H1 (cell line): ENCODE measurements around the gene MACROD1. TPM values are rescaled to one million over a fixed set of nuclear protein-coding genes. Genes with fewer than 3 reads are reported as not detected.
A peak's percentile ranks its signal among the peaks of the same experiment; 100 is the strongest.

Experiments used
- CTCF ChIA-PET: fragments of 300-600 bp; sonication (Branson Sonifier 250); formaldehyde crosslinking; loops from one replicate; lab custom pipeline; 2021; ENCODE audit not compliant: partially characterized antibody; lab: Charles Lee
- POLR2A ChIA-PET: fragments of 300-600 bp; sonication (Branson Sonifier 250); formaldehyde crosslinking; loops from one replicate; lab custom pipeline; 2021; ENCODE audit warnings: inconsistent platforms; ENCODE audit not compliant: partially characterized antibody; lab: Charles Lee
- DNase-seq, 2 experiments: peaks; one replicate each; pipeline versions ENCODE4 v3.0.0 to v3.0.0-alpha.2; 2010 to 2022; ENCODE audit warnings: low spot score in 2 of 2, low read depth in 1 of 2, mixed read lengths in 1 of 2
- FAIRE-seq: peaks from 2 replicates; lab custom pipeline; 2011; peaks lifted over from hg19 to GRCh38; lab: Jason Lieb, UNC
- H2AFZ ChIP-seq: 2 replicates; pipeline ENCODE4 v1.8.1; 2012; ENCODE audit warnings: low read length, inconsistent platforms
- H2AK5ac ChIP-seq: 2 replicates; pipeline ENCODE4 v1.6.1; 2013; ENCODE audit warnings: low read depth, low read length
- H2BK120ac ChIP-seq: replicated peaks from 2 replicates; pipeline ENCODE3; 2013; ENCODE audit warnings: low read depth, low read length, inconsistent platforms
- H2BK12ac ChIP-seq: 2 replicates; pipeline ENCODE4 v1.6.1; 2013; ENCODE audit warnings: low read depth, low read length
- H2BK15ac ChIP-seq: 2 replicates; pipeline ENCODE4 v1.6.1; 2013; ENCODE audit warnings: low read length
- H2BK20ac ChIP-seq: 2 replicates; pipeline ENCODE4 v1.6.1; 2013; ENCODE audit warnings: low read length
- H2BK5ac ChIP-seq: 2 replicates; pipeline ENCODE4 v1.6.1; 2013; ENCODE audit warnings: low read depth, low read length
- H3K14ac ChIP-seq: 2 replicates; pipeline ENCODE4 v1.6.1; 2013; ENCODE audit warnings: inconsistent platforms; ENCODE audit not compliant: insufficient read length
- H3K18ac ChIP-seq: 2 replicates; pipeline ENCODE4 v1.6.1; 2013; ENCODE audit warnings: low read length; ENCODE audit errors: extremely low read depth
- H3K23ac ChIP-seq: 2 replicates; pipeline ENCODE4 v1.6.1; 2013; ENCODE audit warnings: inconsistent platforms; ENCODE audit not compliant: insufficient read length
- H3K23me2 ChIP-seq: 2 replicates; pipeline ENCODE4 v1.6.1; 2013; ENCODE audit warnings: low read depth, low read length
- H3K27ac ChIP-seq: 2 replicates; pipeline ENCODE4 v1.6.1; 2011; ENCODE audit warnings: low read depth, low read length, inconsistent platforms
- H3K27me3 ChIP-seq, 4 experiments: replicated peaks in 1 of 4; 1 replicate in 1 of 4; 2 replicates in 3 of 4; pipeline versions ENCODE4 v1.6.1 to v1.8.1; 2011 to 2013; ENCODE audit warnings: low read length in 3 of 4, mild to moderate bottlenecking in 3 of 4, inconsistent platforms in 2 of 4, mixed read lengths in 2 of 4, moderate library complexity in 1 of 4; ENCODE audit not compliant: control insufficient read depth in 3 of 4, insufficient read depth in 3 of 4; ENCODE audit errors: extremely low read depth in 1 of 4
- H3K36me3 ChIP-seq, 4 experiments: 2 replicates each; pipeline versions ENCODE4 v1.6.1 to v1.8.1; 2011 to 2013; ENCODE audit warnings: mild to moderate bottlenecking in 4 of 4, low read length in 3 of 4, moderate library complexity in 2 of 4, control low read depth in 1 of 4, inconsistent platforms in 1 of 4; ENCODE audit not compliant: insufficient read depth in 4 of 4, control insufficient read depth in 2 of 4
- H3K4ac ChIP-seq: replicated peaks from 2 replicates; pipeline ENCODE3; 2013; ENCODE audit warnings: low read length, low read depth, mixed read lengths, inconsistent platforms; ENCODE audit not compliant: insufficient read length
- H3K4me1 ChIP-seq, 4 experiments: replicated peaks in 1 of 4; 1 replicate in 1 of 4; 2 replicates in 3 of 4; pipeline versions ENCODE4 v1.6.1 to v1.8.1; 2011 to 2013; ENCODE audit warnings: low read length in 3 of 4, inconsistent platforms in 2 of 4, mixed read lengths in 1 of 4; ENCODE audit not compliant: insufficient read depth in 4 of 4, control insufficient read depth in 3 of 4
- H3K4me2 ChIP-seq, 2 experiments: 2 replicates each; pipeline versions ENCODE4 v1.6.1 to v1.8.1; 2011 to 2013; ENCODE audit warnings: low read depth in 2 of 2, low read length in 2 of 2, control low read depth in 1 of 2, inconsistent platforms in 1 of 2, mild to moderate bottlenecking in 1 of 2; ENCODE audit not compliant: insufficient read depth in 1 of 2
- H3K4me3 ChIP-seq, 4 experiments: fragments of 200-600, 300-600 bp in 1 of 4; sonication (generic), shearing (Covaris generic), sonication (Bioruptor Twin) in 1 of 4; 2 replicates each; pipeline versions ENCODE4 v1.5.1 to v1.8.1; 2011 to 2016; ENCODE audit warnings: low read length in 4 of 4, low read depth in 3 of 4, control low read depth in 2 of 4, inconsistent platforms in 2 of 4, mild to moderate bottlenecking in 2 of 4, mixed read lengths in 1 of 4, moderate library complexity in 1 of 4; ENCODE audit not compliant: insufficient read depth in 2 of 4; ENCODE audit errors: extremely low read depth in 1 of 4
- H3K56ac ChIP-seq: replicated peaks from 2 replicates; pipeline ENCODE3; 2013; ENCODE audit warnings: low read depth, mild to moderate bottlenecking, mixed read lengths, low read length, inconsistent platforms; ENCODE audit not compliant: insufficient read length
- H3K79me1 ChIP-seq: 2 replicates; pipeline ENCODE4 v1.6.1; 2013; ENCODE audit warnings: low read depth, low read length, control low read depth
- H3K79me2 ChIP-seq, 2 experiments: 2 replicates each; pipeline versions ENCODE4 v1.6.1 to v1.8.1; 2012 to 2013; ENCODE audit warnings: low read length in 2 of 2, mild to moderate bottlenecking in 2 of 2, inconsistent platforms in 1 of 2; ENCODE audit not compliant: insufficient read depth in 2 of 2, control insufficient read depth in 1 of 2
- H3K9ac ChIP-seq, 4 experiments: replicated peaks in 1 of 4; 1 replicate in 1 of 4; 2 replicates in 3 of 4; pipeline versions ENCODE4 v1.6.1 to v1.8.1; 2011 to 2013; ENCODE audit warnings: low read depth in 3 of 4, low read length in 3 of 4, control low read depth in 2 of 4, mild to moderate bottlenecking in 2 of 4, moderate library complexity in 2 of 4, inconsistent platforms in 1 of 4; ENCODE audit errors: extremely low read depth in 1 of 4
- H3K9me3 ChIP-seq, 2 experiments: 2 replicates each; pipeline versions ENCODE4 v1.6.1 to v1.8.1; 2012 to 2013; ENCODE audit warnings: mild to moderate bottlenecking in 2 of 2, moderate library complexity in 2 of 2, control low read depth in 1 of 2, inconsistent platforms in 1 of 2, low read depth in 1 of 2, low read length in 1 of 2, mixed read lengths in 1 of 2; ENCODE audit not compliant: insufficient read depth in 2 of 2
- H4K20me1 ChIP-seq, 2 experiments: replicated peaks in 1 of 2; 2 replicates each; pipeline versions ENCODE3 to v1.8.1; 2011 to 2013; ENCODE audit warnings: inconsistent platforms in 2 of 2, low read length in 2 of 2, mild to moderate bottlenecking in 1 of 2; ENCODE audit not compliant: insufficient read depth in 2 of 2, control insufficient read depth in 1 of 2
- H4K5ac ChIP-seq: 2 replicates; pipeline ENCODE4 v1.6.1; 2013; ENCODE audit warnings: low read length, low read depth, mixed read lengths, inconsistent platforms; ENCODE audit not compliant: insufficient read length
- H4K8ac ChIP-seq: 2 replicates; pipeline ENCODE4 v1.8.0; 2013; ENCODE audit warnings: mild to moderate bottlenecking, moderate library complexity, low read length, inconsistent platforms; ENCODE audit not compliant: insufficient read depth; ENCODE audit errors: extremely low read depth
- H4K91ac ChIP-seq: replicated peaks from 2 replicates; pipeline ENCODE3; 2013; ENCODE audit warnings: low read length, mixed read lengths, inconsistent platforms; ENCODE audit not compliant: insufficient read length
- ATF2 ChIP-seq: IDR thresholded peaks from 2 replicates; pipeline ENCODE4 v1.6.1; 2012; ENCODE audit warnings: low read length, inconsistent platforms
- CBX5 ChIP-seq: fragments of 300-800, 300-1000 bp; sonication (generic); IDR thresholded peaks from 2 replicates; pipeline ENCODE4 v1.7.1; 2016; ENCODE audit warnings: antibody characterized with exemption, low read length, low read depth
- CREB1 ChIP-seq: IDR thresholded peaks from 2 replicates; pipeline ENCODE4 v1.6.1; 2012; ENCODE audit warnings: inconsistent platforms
- CTBP2 ChIP-seq: IDR thresholded peaks from 2 replicates; pipeline ENCODE4 v1.7.0; 2011; ENCODE audit warnings: borderline replicate concordance, mild to moderate bottlenecking, moderate library complexity, mixed read lengths, low read length; ENCODE audit not compliant: insufficient read depth, insufficient read length
- EP300 ChIP-seq, 2 experiments: IDR thresholded peaks; 1 replicate in 1 of 2; 2 replicates in 1 of 2; pipeline ENCODE4 v1.6.1; 2011 to 2012; ENCODE audit warnings: low read depth in 2 of 2, low read length in 2 of 2, mild to moderate bottlenecking in 2 of 2, borderline replicate concordance in 1 of 2, inconsistent platforms in 1 of 2, moderate library complexity in 1 of 2
- GTF2F1 ChIP-seq: IDR thresholded peaks from 2 replicates; pipeline ENCODE4 v1.6.1; 2012; ENCODE audit warnings: low read depth, low read length, improper control_type of control experiment, borderline replicate concordance
- PHF8 ChIP-seq: fragments of 200-600 bp; sonication (generic); conservative IDR thresholded peaks from 2 replicates; pipeline ENCODE4 v1.7.1; 2012; ENCODE audit warnings: low read depth, mild to moderate bottlenecking, inconsistent platforms, low read length, moderate library complexity
- SIN3A ChIP-seq, 2 experiments: IDR thresholded peaks in 1 of 2; conservative IDR thresholded peaks in 1 of 2; 2 replicates each; pipeline ENCODE4 v1.6.1; 2011 to 2012; ENCODE audit warnings: low read length in 2 of 2, improper control_type of control experiment in 1 of 2, low read depth in 1 of 2, mild to moderate bottlenecking in 1 of 2
- SIRT6 ChIP-seq: IDR thresholded peaks from one replicate; pipeline ENCODE4 v1.7.1; 2012; ENCODE audit warnings: low read length, inconsistent platforms
- SUZ12 ChIP-seq: fragments of 200-600 bp; sonication (generic); IDR thresholded peaks from 2 replicates; pipeline ENCODE4 v1.6.1; 2012; ENCODE audit warnings: mild to moderate bottlenecking, inconsistent platforms, low read length, moderate library complexity, mixed read lengths
- WGBS, 2 experiments: shearing (Covaris generic) in 1 of 2; methylation state at CpG; one replicate each; pipeline versions ENCODE4 v1.1.6 to v1.1.7; 2013 to 2015; ENCODE audit warnings: low lambda C conversion rate in 2 of 2, mixed read lengths in 2 of 2, inconsistent platforms in 1 of 2, low coverage in 1 of 2, missing lambda C conversion rate in 1 of 2; ENCODE audit not compliant: insufficient replicate concordance in 2 of 2, insufficient coverage in 1 of 2, insufficient read length in 1 of 2; ENCODE audit errors: extremely low coverage in 1 of 2, missing lambda C conversion rate in 1 of 2; 5-methylcytosine and 5-hydroxymethylcytosine counted together
- polyA plus RNA-seq, 7 experiments: library from polyadenylated mRNA; depleted of rRNA in 3 of 7; stranded (reverse) in 5 of 7; unstranded in 2 of 7; fragments of >200 nt in 5 of 7; fragments of 200-250 nt in 2 of 7; gene quantifications; 1 replicate in 5 of 7; 2 replicates in 1 of 7; 4 replicates in 1 of 7; pipeline versions ENCODE4 v1.2.1 to v1.2.3, GENCODE V29; 2011 to 2013; ENCODE audit warnings: missing spikeins in 2 of 7, mixed read lengths in 2 of 7
- total RNA-seq: library from RNA; stranded (reverse); fragmentation: NEBNext Ultra II Directional; extraction: Animal tissue kit (Norgen Biotek cat#: 25700); gene quantifications from 2 replicates; pipeline ENCODE4 v1.2.1, GENCODE V29; 2021

The MACROD1 gene
- total and polyA plus RNA-seq, 2 of the 8 experiments (the other 6 are each of a cell fraction or from before 2014, with no cell fraction given): 19.5 to 34.1 TPM

DNA sequence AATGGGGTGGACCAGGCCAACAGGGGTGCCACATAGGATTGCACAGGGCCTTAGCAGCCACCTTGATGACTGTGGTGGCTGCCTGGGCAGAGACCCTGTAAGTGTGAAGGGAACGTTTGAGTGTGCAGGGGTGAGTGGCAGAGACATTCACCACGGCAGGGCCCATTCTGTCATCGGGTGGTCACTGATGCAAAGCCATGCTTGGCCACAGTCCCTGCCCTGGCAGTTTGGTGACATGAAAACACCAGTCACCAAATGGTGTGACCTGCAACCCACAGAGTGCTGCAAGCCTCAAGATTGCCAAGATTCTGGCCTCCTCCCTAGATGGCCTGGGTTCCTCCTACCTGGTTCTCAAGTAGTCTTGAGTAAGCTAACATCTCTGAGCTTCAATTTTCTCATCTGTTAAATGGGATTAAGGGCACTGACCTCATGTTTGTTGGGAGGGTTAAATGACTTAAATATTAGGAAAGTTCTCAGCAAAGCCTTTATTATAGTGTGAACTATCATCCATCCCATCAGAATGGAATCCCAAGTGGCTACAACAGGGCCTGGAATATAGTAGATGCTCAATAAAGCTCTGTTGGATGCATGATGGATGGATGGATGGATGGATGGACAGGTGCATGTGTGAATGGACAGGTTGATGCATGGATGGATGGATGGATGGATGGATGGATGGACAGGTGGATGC is 53.0 kb downstream of the MACROD1 start:
- no peak overlapping the region for H3K27ac ChIP-seq
- H3K23me2 ChIP-seq: peaks cover 15% of the 10 kb centered on the region; the same call in 1 of the 2 replicates
- H2BK120ac ChIP-seq: no peak overlapping the region
- H3K23ac ChIP-seq: no peak overlapping the region
- H2AFZ ChIP-seq: no peak overlapping the region
- H4K91ac ChIP-seq: no peak overlapping the region
- H3K18ac ChIP-seq: no peak overlapping the region
- no peaks in the 10 kb centered on the region; a peak in 1 of 8 replicates for H3K36me3 ChIP-seq
- no peak overlapping the region for H3K56ac ChIP-seq
- ChIA-PET CTCF (no interaction called here), POLR2A (interaction anchor here (0.7 kb wide), 1 partner anchor 16 kb away, joined by 3 read pairs; no protein-coding TSS in a partner anchor)
- no peaks in the 10 kb centered on the region for H3K9me3 ChIP-seq
- no peak overlapping the region for H3K14ac ChIP-seq
- no peak overlapping the region for H2BK12ac ChIP-seq
- H3K4me1 ChIP-seq: peaks cover 0 to 3% (median 0%) of the 10 kb centered on the region in 4 experiments; a peak in 2 of 7 replicates
- peak overlapping the region; percentile 38; the same call in 1 of the 2 replicates for H4K8ac ChIP-seq
- WGBS, 2 experiments: 55% methylated on average over 3 of the region's 3 CpGs; no CpG with 5 or more reads in 1 of the 2 experiments
- H3K4ac ChIP-seq: no peak overlapping the region
- H3K4me3 ChIP-seq: no peak overlapping the region
- DNase-seq: no peak
- no peak overlapping the region for H2BK15ac ChIP-seq
- no peak overlapping the region for H2BK5ac ChIP-seq
- H3K9ac ChIP-seq: no peak overlapping the region
- no peak overlapping the region for H2BK20ac ChIP-seq
- no peak overlapping the region for H3K4me2 ChIP-seq
- no peak overlapping the region; the same call in 1 of the 2 replicates for H2AK5ac ChIP-seq
- no peaks in the 10 kb centered on the region for H3K79me1 ChIP-seq
- H3K79me2 ChIP-seq: no peaks in the 10 kb centered on the region
- FAIRE-seq: no peak
- H3K27me3 ChIP-seq: peaks cover 0 to 29% (median 24%) of the 10 kb centered on the region in 4 experiments; a peak in 6 of 7 replicates
- peaks cover 1 to 29% of the 10 kb centered on the region in 2 experiments for H4K20me1 ChIP-seq
- H4K5ac ChIP-seq: no peak overlapping the region
- TF ChIP-seq SUZ12 (no peak), SIN3A (conservative IDR thresholded peaks at IDR 0.05 in 1 of 2, IDR thresholded peaks at IDR 0.05 in 1 of 2; ENCODE audit: low read depth in 1 of 2, low read length in 2 of 2) (no peak), CREB1 (no peak), ATF2 (no peak), CTBP2 (no peak), PHF8 (no peak), GTF2F1 (no peak), EP300 (IDR thresholded peaks at IDR 0.05; ENCODE audit: borderline replicate concordance in 1 of 2, low read depth in 2 of 2, low read length in 2 of 2) (no peak), CBX5 (no peak), SIRT6 (no peak)
